Measurements from ENCODE around the gene BNC2. TPM values are rescaled to one million over a fixed set of nuclear protein-coding genes. Genes with fewer than 3 reads are reported as not detected.

The BNC2 gene
- total and polyA plus RNA-seq, 2 of the 13 experiments (the other 11 are each of a cell fraction or from before 2014, with no cell fraction given), result not detected

DNA sequence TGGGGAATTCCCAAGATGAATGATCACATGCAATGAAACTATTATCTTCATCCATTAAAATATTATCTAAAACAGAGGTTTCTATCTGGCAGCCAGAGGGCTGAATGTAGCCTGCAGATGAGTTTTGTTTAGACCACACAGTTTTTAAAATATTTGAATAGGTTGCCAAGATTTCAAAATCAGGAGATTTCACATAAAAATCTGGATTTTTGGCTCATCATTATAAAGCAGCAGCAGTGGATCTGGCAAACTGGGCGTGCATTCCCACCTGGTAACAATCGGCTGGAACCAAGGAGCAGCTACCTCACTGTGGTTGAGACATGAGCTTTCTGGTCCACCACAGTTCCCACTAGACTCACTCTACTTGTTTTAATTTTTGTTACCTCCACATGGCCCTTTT is 155.1 kb downstream of the BNC2 start (continued):
- TF ChIP-seq ZNF232 (CRISPR knock-in tag; IDR thresholded peaks at IDR 0.05; ENCODE audit: borderline replicate concordance) (no peak), RFX3 (CRISPR knock-in tag; IDR thresholded peaks at IDR 0.05) (no peak), KLF12 (CRISPR knock-in tag; IDR thresholded peaks at IDR 0.05; ENCODE audit: borderline replicate concordance) (no peak), ZNF205 (CRISPR knock-in tag; IDR thresholded peaks at IDR 0.05) (no peak), ZNF160 (CRISPR knock-in tag; IDR thresholded peaks at IDR 0.05) (no peak), RXRB (CRISPR knock-in tag; IDR thresholded peaks at IDR 0.05; ENCODE audit: borderline replicate concordance) (no peak), ZSCAN20 (CRISPR knock-in tag; IDR thresholded peaks at IDR 0.05; ENCODE audit: borderline replicate concordance) (no peak), KDM1A (CRISPR knock-in tag; IDR thresholded peaks at IDR 0.05) (no peak), ZNF280B (CRISPR knock-in tag; IDR thresholded peaks at IDR 0.05; ENCODE audit: borderline replicate concordance) (no peak), ATF7 (IDR thresholded peaks at IDR 0.05) (no peak), ATF7 (CRISPR knock-in tag; IDR thresholded peaks at IDR 0.05) (no peak)

- ChIA-PET POLR2A (no interaction called here), CTCF (ENCODE audit: low intra/inter-chr PET ratio, low total read pairs) (no interaction called here)
- Histone ChIP-seq H3K27ac (ENCODE audit: extremely low read length, insufficient read depth, low read length) (no peak overlapping the region), H3K9me3 (ENCODE audit: low read length) (no peaks in the 10 kb centered on the region), H3K4me2 (ENCODE audit: low read depth, low read length) (no peak overlapping the region), H3K27me3 (ENCODE audit: control insufficient read depth in 1 of 2, insufficient read depth in 2 of 2, low read length in 2 of 2) (no peaks in the 10 kb centered on the region), H3K4me3 (replicated peaks in 1 of 3; ENCODE audit: insufficient read depth in 1 of 3, low read depth in 2 of 3, low read length in 3 of 3) (no peak overlapping the region), H3K9ac (ENCODE audit: insufficient read depth, low read depth, low read length) (no peak overlapping the region), H3K36me3 (replicated peaks in 1 of 2; ENCODE audit: control insufficient read depth in 1 of 2, insufficient read depth in 2 of 2, low read length in 2 of 2) (no peaks in the 10 kb centered on the region), H4K20me1 (ENCODE audit: insufficient read depth, low read length) (no peaks in the 10 kb centered on the region), H3K4me1 (ENCODE audit: insufficient read depth, low read length) (no peaks in the 10 kb centered on the region), H3K79me2 (ENCODE audit: insufficient read depth, low read length) (no peaks in the 10 kb centered on the region), H2AFZ (ENCODE audit: low read length) (no peak overlapping the region)
- in situ Hi-C loops (cut with HindIII; ENCODE audit: extremely low pct_ligation_motif_present, low pct_unique_long_range_greater_than_20kb) (no loop called here), intact Hi-C loops (cut with micrococcal nuclease; ENCODE audit: unreplicated experiment) (no loop called here)
- no peak for TF ChIP-seq PHB2 (IDR thresholded peaks at IDR 0.05; ENCODE audit: partially characterized antibody)
- no peak for TF ChIP-seq ZBTB3 (CRISPR knock-in tag; IDR thresholded peaks at IDR 0.05; ENCODE audit: borderline replicate concordance, low read depth)
- no peak for TF ChIP-seq ZNF446 (CRISPR knock-in tag; IDR thresholded peaks at IDR 0.05)
- no peak for TF ChIP-seq ZSCAN9 (CRISPR knock-in tag; IDR thresholded peaks at IDR 0.05; ENCODE audit: borderline replicate concordance)
- no peak for TF ChIP-seq HNRNPL (IDR thresholded peaks at IDR 0.05; ENCODE audit: low read depth, low read length)
- TF ChIP-seq, protein P1, sequence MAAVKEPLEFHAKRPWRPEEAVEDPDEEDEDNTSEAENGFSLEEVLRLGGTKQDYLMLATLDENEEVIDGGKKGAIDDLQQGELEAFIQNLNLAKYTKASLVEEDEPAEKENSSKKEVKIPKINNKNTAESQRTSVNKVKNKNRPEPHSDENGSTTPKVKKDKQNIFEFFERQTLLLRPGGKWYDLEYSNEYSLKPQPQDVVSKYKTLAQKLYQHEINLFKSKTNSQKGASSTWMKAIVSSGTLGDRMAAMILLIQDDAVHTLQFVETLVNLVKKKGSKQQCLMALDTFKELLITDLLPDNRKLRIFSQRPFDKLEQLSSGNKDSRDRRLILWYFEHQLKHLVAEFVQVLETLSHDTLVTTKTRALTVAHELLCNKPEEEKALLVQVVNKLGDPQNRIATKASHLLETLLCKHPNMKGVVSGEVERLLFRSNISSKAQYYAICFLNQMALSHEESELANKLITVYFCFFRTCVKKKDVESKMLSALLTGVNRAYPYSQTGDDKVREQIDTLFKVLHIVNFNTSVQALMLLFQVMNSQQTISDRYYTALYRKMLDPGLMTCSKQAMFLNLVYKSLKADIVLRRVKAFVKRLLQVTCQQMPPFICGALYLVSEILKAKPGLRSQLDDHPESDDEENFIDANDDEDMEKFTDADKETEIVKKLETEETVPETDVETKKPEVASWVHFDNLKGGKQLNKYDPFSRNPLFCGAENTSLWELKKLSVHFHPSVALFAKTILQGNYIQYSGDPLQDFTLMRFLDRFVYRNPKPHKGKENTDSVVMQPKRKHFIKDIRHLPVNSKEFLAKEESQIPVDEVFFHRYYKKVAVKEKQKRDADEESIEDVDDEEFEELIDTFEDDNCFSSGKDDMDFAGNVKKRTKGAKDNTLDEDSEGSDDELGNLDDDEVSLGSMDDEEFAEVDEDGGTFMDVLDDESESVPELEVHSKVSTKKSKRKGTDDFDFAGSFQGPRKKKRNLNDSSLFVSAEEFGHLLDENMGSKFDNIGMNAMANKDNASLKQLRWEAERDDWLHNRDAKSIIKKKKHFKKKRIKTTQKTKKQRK (IDR thresholded peaks at IDR 0.05; ENCODE audit: low read length), result no peak
- no peak for TF ChIP-seq ARNT (IDR thresholded peaks at IDR 0.05)
- no peak for DNase-seq (ENCODE audit: low spot score)
- no TSS peak for BruUV-seq (replicated peaks)
- FAIRE-seq, result no peak
- no peak for ATAC-seq
- WGBS (ENCODE audit: low lambda C conversion rate), result 0% methylated on average over 4 of the region's 4 CpGs
Observed at GRCh38 chr9:16712787-16713186, 157.7 kb downstream of the BNC2 start.
